GM23338 (cell line): ENCODE measurements around the gene ERC1. TPM values are rescaled to one million over a fixed set of nuclear protein-coding genes. Genes with fewer than 3 reads are reported as not detected.

Experiments used
- ATAC-seq: fragments of 200-7000 bp; cut with Tn5 transposase; 3 replicates; pipeline ENCODE4 v1.9.1; 2020
- DNase-seq: peaks from one replicate; pipeline ENCODE4 v3.0.0-alpha.2; 2015; ENCODE audit warnings: low spot score
- H2AFZ ChIP-seq: fragments of 200-600 bp; sonication (generic); 2 replicates; pipeline ENCODE4 v1.8.0; 2016; ENCODE audit warnings: antibody characterized with exemption, mild to moderate bottlenecking, moderate library complexity
- H3F3A ChIP-seq: fragments of 200-600 bp; sonication (generic); replicated peaks from 2 replicates; pipeline ENCODE4 v1.8.0; 2017; ENCODE audit warnings: antibody characterized with exemption, mixed run types, low read depth
- H3K27ac ChIP-seq: fragments of 200-600 bp; sonication (generic); 2 replicates; pipeline ENCODE4 v1.6.1; 2016; ENCODE audit warnings: low read depth
- H3K27me3 ChIP-seq: fragments of 200-600 bp; sonication (generic); 2 replicates; pipeline ENCODE4 v1.8.0; 2016; ENCODE audit warnings: mild to moderate bottlenecking, mixed run types, moderate library complexity; ENCODE audit not compliant: insufficient read depth
- H3K36me3 ChIP-seq: fragments of 200-600 bp; sonication (generic); 2 replicates; pipeline ENCODE4 v1.8.0; 2016; ENCODE audit warnings: mild to moderate bottlenecking; ENCODE audit not compliant: insufficient read depth
- H3K4me1 ChIP-seq: fragments of 200-600 bp; sonication (generic); 2 replicates; pipeline ENCODE4 v1.8.0; 2016; ENCODE audit warnings: mild to moderate bottlenecking, moderate library complexity; ENCODE audit not compliant: insufficient read depth
- H3K4me2 ChIP-seq: fragments of 200-600 bp; sonication (generic); 2 replicates; pipeline ENCODE4 v1.7.1; 2017; ENCODE audit warnings: mixed run types
- H3K4me3 ChIP-seq: fragments of 200-600 bp; sonication (generic); 2 replicates; pipeline ENCODE4 v1.6.1; 2016; ENCODE audit warnings: mixed run types
- H3K79me2 ChIP-seq: fragments of 200-600 bp; sonication (generic); replicated peaks from 2 replicates; pipeline ENCODE4 v1.8.0; 2017; ENCODE audit warnings: mild to moderate bottlenecking; ENCODE audit not compliant: insufficient read depth
- H3K9me2 ChIP-seq: fragments of 200-600 bp; sonication (generic); 2 replicates; pipeline ENCODE4 v1.8.0; 2017; ENCODE audit not compliant: insufficient read depth
- H4K20me1 ChIP-seq: fragments of 200-600 bp; sonication (generic); replicated peaks from 2 replicates; pipeline ENCODE4 v1.8.0; 2017; ENCODE audit warnings: mild to moderate bottlenecking; ENCODE audit not compliant: insufficient read depth
- H3K27ac Mint-ChIP-seq: 2 replicates; pipeline ENCODE4 v1.8.0; 2020; ENCODE audit warnings: inconsistent platforms, mild to moderate bottlenecking, moderate library complexity, mixed read lengths
- H3K27me3 Mint-ChIP-seq: 3 replicates; pipeline ENCODE4 v1.8.0; 2022; ENCODE audit warnings: low read depth, mild to moderate bottlenecking, moderate library complexity, mixed read lengths, inconsistent platforms; ENCODE audit not compliant: insufficient read depth, poor library complexity
- H3K36me3 Mint-ChIP-seq: 3 replicates; pipeline ENCODE4 v1.8.0; 2021; ENCODE audit warnings: low read depth, mild to moderate bottlenecking, inconsistent platforms, moderate library complexity, mixed read lengths
- H3K4me1 Mint-ChIP-seq: 3 replicates; pipeline ENCODE4 v1.8.0; 2020; ENCODE audit warnings: mild to moderate bottlenecking, inconsistent platforms, mixed read lengths
- H3K4me3 Mint-ChIP-seq: 3 replicates; pipeline ENCODE4 v1.8.0; 2021; ENCODE audit warnings: moderate library complexity, mild to moderate bottlenecking, inconsistent platforms, mixed read lengths
- H3K9me3 Mint-ChIP-seq: 3 replicates; pipeline ENCODE4 v1.8.0; 2020; ENCODE audit warnings: moderate library complexity, mild to moderate bottlenecking, inconsistent platforms, mixed read lengths
- CREB1 ChIP-seq: fragments of 250-450 bp; sonication (Bioruptor Pico); IDR thresholded peaks from 2 replicates; pipeline ENCODE4 v1.5.0; 2020; ENCODE audit warnings: low read depth, mild to moderate bottlenecking, moderate library complexity
- EZH2 ChIP-seq: fragments of 200-600 bp; sonication (generic); IDR thresholded peaks from one replicate; pipeline ENCODE4 v1.8.0; 2017; ENCODE audit warnings: antibody characterized with exemption, mild to moderate bottlenecking, low read depth; ENCODE audit not compliant: unreplicated experiment
- EZH2phosphoT487 ChIP-seq: fragments of 200-600 bp; sonication (generic); IDR thresholded peaks from one replicate; pipeline ENCODE4 v1.8.1; 2018; ENCODE audit warnings: antibody characterized with exemption; ENCODE audit not compliant: unreplicated experiment
- JUNB ChIP-seq: IDR thresholded peaks from one replicate; pipeline ENCODE4 v1.6.1; 2016; ENCODE audit warnings: antibody characterized with exemption; ENCODE audit not compliant: unreplicated experiment
- NANOG ChIP-seq: IDR thresholded peaks from 2 replicates; pipeline ENCODE4 v1.6.1; 2016; ENCODE audit warnings: antibody characterized with exemption, borderline replicate concordance
- POLR2AphosphoS5 ChIP-seq: IDR thresholded peaks from 2 replicates; pipeline ENCODE4 v1.6.1; 2016; ENCODE audit warnings: antibody characterized with exemption, low read depth
- STAT1 ChIP-seq: IDR thresholded peaks from one replicate; pipeline ENCODE4 v1.6.1; 2016; ENCODE audit warnings: antibody characterized with exemption; ENCODE audit not compliant: unreplicated experiment
- ZNF114 ChIP-seq: fragments of 250-450 bp; sonication (Bioruptor Pico); IDR thresholded peaks from 2 replicates; pipeline ENCODE4 v1.5.0; 2020; ENCODE audit warnings: mild to moderate bottlenecking, moderate library complexity
- ZNF331 ChIP-seq: fragments of 250-450 bp; sonication (Bioruptor Pico); IDR thresholded peaks from 2 replicates; pipeline ENCODE4 v1.5.0; 2020; ENCODE audit warnings: low read depth, mild to moderate bottlenecking, moderate library complexity
- polyA plus RNA-seq: library from polyadenylated mRNA; unstranded; fragments of >200 nt; fragmentation: Nextera tagmentation; extraction: Ambion mirVana; gene quantifications from 2 replicates; pipeline ENCODE4 v1.2.1, GENCODE V29; 2016
- total RNA-seq: library from RNA; depleted of rRNA; stranded (reverse); fragments of >200 nt; shearing (Covaris generic); gene quantifications from 2 replicates; pipeline ENCODE4 v1.2.3, GENCODE V29; 2014
- TF ChIP-seq, protein P1 (sequence below): IDR thresholded peaks from one replicate; pipeline ENCODE4 v1.6.1; 2018; ENCODE audit warnings: antibody characterized with exemption; ENCODE audit not compliant: unreplicated experiment
- TF ChIP-seq, protein P2 (sequence below): IDR thresholded peaks from 2 replicates; pipeline ENCODE4 v1.6.1; 2016; ENCODE audit warnings: antibody characterized with exemption
- TF ChIP-seq, protein P3 (sequence below), 2 experiments: fragments of 200-600 bp in 1 of 2; sonication (generic) in 1 of 2; conservative IDR thresholded peaks; 2 replicates each; pipeline versions ENCODE4 v1.5.1 to v1.6.1; 2016 to 2017; ENCODE audit warnings: antibody characterized with exemption in 2 of 2, low read depth in 2 of 2, mild to moderate bottlenecking in 2 of 2, moderate library complexity in 1 of 2
- TF ChIP-seq, protein P4 (sequence below): fragments of 250-450 bp; sonication (Bioruptor Pico); IDR thresholded peaks from 2 replicates; pipeline ENCODE4 v1.5.0; 2020; ENCODE audit warnings: mild to moderate bottlenecking, moderate library complexity

ERC1 gene
- total and polyA plus RNA-seq, 2 experiments from 2014 or later: 28.1 to 35.3 TPM

DNA sequence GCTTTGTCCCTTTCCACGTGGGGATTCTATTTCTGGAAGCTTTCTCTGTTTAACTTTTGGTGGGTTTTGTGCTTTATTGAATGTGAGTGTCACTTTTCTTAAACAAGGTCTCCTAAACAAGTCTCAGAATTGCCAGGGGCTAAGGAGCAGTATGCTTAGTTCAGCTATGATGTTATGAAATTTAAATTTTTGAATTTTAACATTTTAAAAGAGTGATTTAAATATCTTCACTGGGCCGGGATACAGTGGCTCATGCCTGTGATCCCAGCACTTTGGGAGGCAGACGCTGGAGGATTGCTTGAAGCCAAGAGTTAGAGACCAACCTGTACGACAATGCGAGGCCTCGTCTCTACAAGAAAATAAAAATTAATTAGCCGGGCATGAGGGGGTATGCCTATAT lies 276.2 kb downstream of the ERC1 start:
- ATAC-seq: no peak
- peaks cover 7% of the 10 kb centered on the region; the same call in 2 of the 3 replicates for H3K36me3 Mint-ChIP-seq
- H3K27me3 Mint-ChIP-seq: peaks cover 5% of the 10 kb centered on the region
- H3K4me3 Mint-ChIP-seq: no peak overlapping the region
- TF ChIP-seq EZH2phosphoT487 (no peak), NANOG (no peak), EZH2 (no peak), ZNF331 (CRISPR knock-in tag) (no peak), JUNB (no peak), POLR2AphosphoS5 (no peak), STAT1 (no peak), ZNF114 (no peak), CREB1 (CRISPR knock-in tag) (no peak)
- TF ChIP-seq, protein P1, sequence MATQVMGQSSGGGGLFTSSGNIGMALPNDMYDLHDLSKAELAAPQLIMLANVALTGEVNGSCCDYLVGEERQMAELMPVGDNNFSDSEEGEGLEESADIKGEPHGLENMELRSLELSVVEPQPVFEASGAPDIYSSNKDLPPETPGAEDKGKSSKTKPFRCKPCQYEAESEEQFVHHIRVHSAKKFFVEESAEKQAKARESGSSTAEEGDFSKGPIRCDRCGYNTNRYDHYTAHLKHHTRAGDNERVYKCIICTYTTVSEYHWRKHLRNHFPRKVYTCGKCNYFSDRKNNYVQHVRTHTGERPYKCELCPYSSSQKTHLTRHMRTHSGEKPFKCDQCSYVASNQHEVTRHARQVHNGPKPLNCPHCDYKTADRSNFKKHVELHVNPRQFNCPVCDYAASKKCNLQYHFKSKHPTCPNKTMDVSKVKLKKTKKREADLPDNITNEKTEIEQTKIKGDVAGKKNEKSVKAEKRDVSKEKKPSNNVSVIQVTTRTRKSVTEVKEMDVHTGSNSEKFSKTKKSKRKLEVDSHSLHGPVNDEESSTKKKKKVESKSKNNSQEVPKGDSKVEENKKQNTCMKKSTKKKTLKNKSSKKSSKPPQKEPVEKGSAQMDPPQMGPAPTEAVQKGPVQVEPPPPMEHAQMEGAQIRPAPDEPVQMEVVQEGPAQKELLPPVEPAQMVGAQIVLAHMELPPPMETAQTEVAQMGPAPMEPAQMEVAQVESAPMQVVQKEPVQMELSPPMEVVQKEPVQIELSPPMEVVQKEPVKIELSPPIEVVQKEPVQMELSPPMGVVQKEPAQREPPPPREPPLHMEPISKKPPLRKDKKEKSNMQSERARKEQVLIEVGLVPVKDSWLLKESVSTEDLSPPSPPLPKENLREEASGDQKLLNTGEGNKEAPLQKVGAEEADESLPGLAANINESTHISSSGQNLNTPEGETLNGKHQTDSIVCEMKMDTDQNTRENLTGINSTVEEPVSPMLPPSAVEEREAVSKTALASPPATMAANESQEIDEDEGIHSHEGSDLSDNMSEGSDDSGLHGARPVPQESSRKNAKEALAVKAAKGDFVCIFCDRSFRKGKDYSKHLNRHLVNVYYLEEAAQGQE: no peak
- TF ChIP-seq, protein P2, sequence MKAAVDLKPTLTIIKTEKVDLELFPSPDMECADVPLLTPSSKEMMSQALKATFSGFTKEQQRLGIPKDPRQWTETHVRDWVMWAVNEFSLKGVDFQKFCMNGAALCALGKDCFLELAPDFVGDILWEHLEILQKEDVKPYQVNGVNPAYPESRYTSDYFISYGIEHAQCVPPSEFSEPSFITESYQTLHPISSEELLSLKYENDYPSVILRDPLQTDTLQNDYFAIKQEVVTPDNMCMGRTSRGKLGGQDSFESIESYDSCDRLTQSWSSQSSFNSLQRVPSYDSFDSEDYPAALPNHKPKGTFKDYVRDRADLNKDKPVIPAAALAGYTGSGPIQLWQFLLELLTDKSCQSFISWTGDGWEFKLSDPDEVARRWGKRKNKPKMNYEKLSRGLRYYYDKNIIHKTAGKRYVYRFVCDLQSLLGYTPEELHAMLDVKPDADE: no peak
- TF ChIP-seq, protein P3, sequence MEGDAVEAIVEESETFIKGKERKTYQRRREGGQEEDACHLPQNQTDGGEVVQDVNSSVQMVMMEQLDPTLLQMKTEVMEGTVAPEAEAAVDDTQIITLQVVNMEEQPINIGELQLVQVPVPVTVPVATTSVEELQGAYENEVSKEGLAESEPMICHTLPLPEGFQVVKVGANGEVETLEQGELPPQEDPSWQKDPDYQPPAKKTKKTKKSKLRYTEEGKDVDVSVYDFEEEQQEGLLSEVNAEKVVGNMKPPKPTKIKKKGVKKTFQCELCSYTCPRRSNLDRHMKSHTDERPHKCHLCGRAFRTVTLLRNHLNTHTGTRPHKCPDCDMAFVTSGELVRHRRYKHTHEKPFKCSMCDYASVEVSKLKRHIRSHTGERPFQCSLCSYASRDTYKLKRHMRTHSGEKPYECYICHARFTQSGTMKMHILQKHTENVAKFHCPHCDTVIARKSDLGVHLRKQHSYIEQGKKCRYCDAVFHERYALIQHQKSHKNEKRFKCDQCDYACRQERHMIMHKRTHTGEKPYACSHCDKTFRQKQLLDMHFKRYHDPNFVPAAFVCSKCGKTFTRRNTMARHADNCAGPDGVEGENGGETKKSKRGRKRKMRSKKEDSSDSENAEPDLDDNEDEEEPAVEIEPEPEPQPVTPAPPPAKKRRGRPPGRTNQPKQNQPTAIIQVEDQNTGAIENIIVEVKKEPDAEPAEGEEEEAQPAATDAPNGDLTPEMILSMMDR (conservative IDR thresholded peaks at IDR 0.05; ENCODE audit: low read depth in 2 of 2): no peak
- TF ChIP-seq, protein P4, sequence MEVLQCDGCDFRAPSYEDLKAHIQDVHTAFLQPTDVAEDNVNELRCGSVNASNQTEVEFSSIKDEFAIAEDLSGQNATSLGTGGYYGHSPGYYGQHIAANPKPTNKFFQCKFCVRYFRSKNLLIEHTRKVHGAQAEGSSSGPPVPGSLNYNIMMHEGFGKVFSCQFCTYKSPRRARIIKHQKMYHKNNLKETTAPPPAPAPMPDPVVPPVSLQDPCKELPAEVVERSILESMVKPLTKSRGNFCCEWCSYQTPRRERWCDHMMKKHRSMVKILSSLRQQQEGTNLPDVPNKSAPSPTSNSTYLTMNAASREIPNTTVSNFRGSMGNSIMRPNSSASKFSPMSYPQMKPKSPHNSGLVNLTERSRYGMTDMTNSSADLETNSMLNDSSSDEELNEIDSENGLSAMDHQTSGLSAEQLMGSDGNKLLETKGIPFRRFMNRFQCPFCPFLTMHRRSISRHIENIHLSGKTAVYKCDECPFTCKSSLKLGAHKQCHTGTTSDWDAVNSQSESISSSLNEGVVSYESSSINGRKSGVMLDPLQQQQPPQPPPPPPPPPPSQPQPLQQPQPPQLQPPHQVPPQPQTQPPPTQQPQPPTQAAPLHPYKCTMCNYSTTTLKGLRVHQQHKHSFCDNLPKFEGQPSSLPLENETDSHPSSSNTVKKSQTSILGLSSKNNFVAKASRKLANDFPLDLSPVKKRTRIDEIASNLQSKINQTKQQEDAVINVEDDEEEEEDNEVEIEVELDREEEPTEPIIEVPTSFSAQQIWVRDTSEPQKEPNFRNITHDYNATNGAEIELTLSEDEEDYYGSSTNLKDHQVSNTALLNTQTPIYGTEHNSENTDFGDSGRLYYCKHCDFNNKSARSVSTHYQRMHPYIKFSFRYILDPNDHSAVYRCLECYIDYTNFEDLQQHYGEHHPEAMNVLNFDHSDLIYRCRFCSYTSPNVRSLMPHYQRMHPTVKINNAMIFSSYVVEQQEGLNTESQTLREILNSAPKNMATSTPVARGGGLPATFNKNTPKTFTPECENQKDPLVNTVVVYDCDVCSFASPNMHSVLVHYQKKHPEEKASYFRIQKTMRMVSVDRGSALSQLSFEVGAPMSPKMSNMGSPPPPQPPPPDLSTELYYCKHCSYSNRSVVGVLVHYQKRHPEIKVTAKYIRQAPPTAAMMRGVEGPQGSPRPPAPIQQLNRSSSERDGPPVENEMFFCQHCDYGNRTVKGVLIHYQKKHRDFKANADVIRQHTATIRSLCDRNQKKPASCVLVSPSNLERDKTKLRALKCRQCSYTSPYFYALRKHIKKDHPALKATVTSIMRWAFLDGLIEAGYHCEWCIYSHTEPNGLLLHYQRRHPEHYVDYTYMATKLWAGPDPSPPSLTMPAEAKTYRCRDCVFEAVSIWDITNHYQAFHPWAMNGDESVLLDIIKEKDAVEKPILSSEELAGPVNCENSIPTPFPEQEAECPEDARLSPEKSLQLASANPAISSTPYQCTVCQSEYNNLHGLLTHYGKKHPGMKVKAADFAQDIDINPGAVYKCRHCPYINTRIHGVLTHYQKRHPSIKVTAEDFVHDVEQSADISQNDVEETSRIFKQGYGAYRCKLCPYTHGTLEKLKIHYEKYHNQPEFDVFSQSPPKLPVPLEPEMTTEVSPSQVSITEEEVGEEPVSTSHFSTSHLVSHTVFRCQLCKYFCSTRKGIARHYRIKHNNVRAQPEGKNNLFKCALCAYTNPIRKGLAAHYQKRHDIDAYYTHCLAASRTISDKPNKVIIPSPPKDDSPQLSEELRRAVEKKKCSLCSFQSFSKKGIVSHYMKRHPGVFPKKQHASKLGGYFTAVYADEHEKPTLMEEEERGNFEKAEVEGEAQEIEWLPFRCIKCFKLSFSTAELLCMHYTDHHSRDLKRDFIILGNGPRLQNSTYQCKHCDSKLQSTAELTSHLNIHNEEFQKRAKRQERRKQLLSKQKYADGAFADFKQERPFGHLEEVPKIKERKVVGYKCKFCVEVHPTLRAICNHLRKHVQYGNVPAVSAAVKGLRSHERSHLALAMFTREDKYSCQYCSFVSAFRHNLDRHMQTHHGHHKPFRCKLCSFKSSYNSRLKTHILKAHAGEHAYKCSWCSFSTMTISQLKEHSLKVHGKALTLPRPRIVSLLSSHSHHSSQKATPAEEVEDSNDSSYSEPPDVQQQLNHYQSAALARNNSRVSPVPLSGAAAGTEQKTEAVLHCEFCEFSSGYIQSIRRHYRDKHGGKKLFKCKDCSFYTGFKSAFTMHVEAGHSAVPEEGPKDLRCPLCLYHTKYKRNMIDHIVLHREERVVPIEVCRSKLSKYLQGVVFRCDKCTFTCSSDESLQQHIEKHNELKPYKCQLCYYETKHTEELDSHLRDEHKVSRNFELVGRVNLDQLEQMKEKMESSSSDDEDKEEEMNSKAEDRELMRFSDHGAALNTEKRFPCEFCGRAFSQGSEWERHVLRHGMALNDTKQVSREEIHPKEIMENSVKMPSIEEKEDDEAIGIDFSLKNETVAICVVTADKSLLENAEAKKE (CRISPR knock-in tag): no peak
- Histone ChIP-seq H3F3A (no peaks in the 10 kb centered on the region), H3K27me3 (no peaks in the 10 kb centered on the region), H3K4me1 (no peaks in the 10 kb centered on the region), H3K27ac (no peak overlapping the region), H3K36me3 (0 out of 2 replicates have a peak, but pooled peaks cover 3% of the 10 kb centered on the region), H2AFZ (no peak overlapping the region), H3K4me2 (no peak overlapping the region), H4K20me1 (no peaks in the 10 kb centered on the region), H3K9me2 (no peaks in the 10 kb centered on the region), H3K79me2 (no peaks in the 10 kb centered on the region), H3K4me3 (no peak overlapping the region)
- H3K9me3 Mint-ChIP-seq: no peaks in the 10 kb centered on the region
- no peak overlapping the region for H3K27ac Mint-ChIP-seq
- DNase-seq: no peak
- H3K4me1 Mint-ChIP-seq: no peaks in the 10 kb centered on the region; the same call in 2 of the 3 replicates
